Neural cell (in vitro differentiated cells): ENCODE results near the gene SREBF1. TPM values are rescaled to one million over a fixed set of nuclear protein-coding genes. Genes with fewer than 3 reads are reported as not detected.

Source experiments
- H2AFZ ChIP-seq: fragments of 200-600, 300-800 bp; sonication (generic), shearing (Covaris generic); 2 replicates; pipeline ENCODE4 v1.6.0; 2014; ENCODE audit warnings: low read depth, mild to moderate bottlenecking, antibody characterized with exemption, low read length, moderate library complexity
- H3F3A ChIP-seq: fragments of 200-600 bp; shearing (Covaris generic); 2 replicates; pipeline ENCODE4 v1.6.1; 2016; ENCODE audit warnings: mild to moderate bottlenecking, moderate library complexity, mixed read lengths, antibody characterized with exemption, low read length; ENCODE audit not compliant: insufficient read depth, poor library complexity, severe bottlenecking
- H3K27ac ChIP-seq: fragments of 200-600, 300-800 bp; sonication (generic), shearing (Covaris generic); 2 replicates; pipeline ENCODE4 v1.5.1; 2014; ENCODE audit warnings: mild to moderate bottlenecking, low read length, moderate library complexity
- H3K27me3 ChIP-seq: fragments of 300-800, 200-600 bp; sonication (generic), shearing (Covaris generic); 2 replicates; pipeline ENCODE4 v1.6.0; 2014; ENCODE audit warnings: mild to moderate bottlenecking, low read depth, low read length, moderate library complexity; ENCODE audit not compliant: insufficient read depth
- H3K36me3 ChIP-seq: fragments of 300-800, 200-600 bp; sonication (generic), shearing (Covaris generic); 2 replicates; pipeline ENCODE4 v1.5.1; 2014; ENCODE audit warnings: mild to moderate bottlenecking, antibody characterized with exemption, low read length, moderate library complexity; ENCODE audit not compliant: insufficient read depth
- H3K4me2 ChIP-seq: fragments of 300-800, 200-600 bp; sonication (generic), shearing (Covaris generic); 2 replicates; pipeline ENCODE4 v1.6.0; 2014; ENCODE audit warnings: mild to moderate bottlenecking, low read length
- H3K4me3 ChIP-seq: fragments of 300-800, 200-600 bp; sonication (generic), shearing (Covaris generic); 2 replicates; pipeline ENCODE4 v1.5.1; 2014; ENCODE audit warnings: mild to moderate bottlenecking, low read length, moderate library complexity
- H3K79me2 ChIP-seq: fragments of 200-600 bp; shearing (Covaris generic); replicated peaks from 2 replicates; pipeline ENCODE4 v1.6.0; 2014; ENCODE audit warnings: mild to moderate bottlenecking, low read length, moderate library complexity; ENCODE audit not compliant: insufficient read depth
- H3K9ac ChIP-seq: fragments of 300-800, 200-600 bp; sonication (generic), shearing (Covaris generic); 2 replicates; pipeline ENCODE4 v1.6.1; 2016; ENCODE audit warnings: mild to moderate bottlenecking, low read length, mixed read lengths
- H3K9me2 ChIP-seq: fragments of 200-600 bp; shearing (Covaris generic); 2 replicates; pipeline ENCODE4 v1.6.1; 2016; ENCODE audit warnings: mild to moderate bottlenecking, low read length, mixed read lengths; ENCODE audit not compliant: insufficient read depth
- H3K9me3 ChIP-seq: fragments of 200-600, 300-800 bp; sonication (generic), shearing (Covaris generic); 2 replicates; pipeline ENCODE4 v1.6.1; 2016; ENCODE audit warnings: mild to moderate bottlenecking, mixed run types, low read length, moderate library complexity, mixed read lengths
- H4K20me1 ChIP-seq: fragments of 200-600 bp; shearing (Covaris generic); 2 replicates; pipeline ENCODE4 v1.6.1; 2016; ENCODE audit warnings: mild to moderate bottlenecking, mixed run types; ENCODE audit not compliant: insufficient read depth
- CTCF ChIP-seq: fragments of 450-650 bp; IDR thresholded peaks from 2 replicates; pipeline ENCODE4 v1.5.1; 2014; ENCODE audit warnings: antibody characterized with exemption, mild to moderate bottlenecking, moderate library complexity; ENCODE audit not compliant: poor library complexity, severe bottlenecking
- EP300 ChIP-seq: fragments of 450-650 bp; conservative IDR thresholded peaks from 2 replicates; pipeline ENCODE4 v1.6.1; 2014; ENCODE audit warnings: antibody characterized with exemption, mild to moderate bottlenecking, moderate library complexity; ENCODE audit not compliant: poor library complexity, severe bottlenecking
- EZH2 ChIP-seq: fragments of 200-600, 300-800 bp; shearing (Covaris generic), sonication (generic); IDR thresholded peaks from 2 replicates; pipeline ENCODE4 v1.6.1; 2014; ENCODE audit warnings: antibody characterized with exemption, low read length, borderline replicate concordance, mild to moderate bottlenecking; ENCODE audit not compliant: insufficient read depth, poor library complexity, severe bottlenecking
- MXI1 ChIP-seq: fragments of 450-650 bp; conservative IDR thresholded peaks from 2 replicates; pipeline ENCODE4 v1.6.1; 2014; ENCODE audit warnings: antibody characterized with exemption, mild to moderate bottlenecking; ENCODE audit not compliant: poor library complexity, severe bottlenecking
- POLR2AphosphoS5 ChIP-seq: IDR thresholded peaks from 2 replicates; pipeline ENCODE4 v1.6.1; 2012
- RAD21 ChIP-seq: fragments of 450-650 bp; conservative IDR thresholded peaks from 2 replicates; pipeline ENCODE4 v1.6.1; 2014; ENCODE audit warnings: antibody characterized with exemption, mild to moderate bottlenecking, moderate library complexity
- REST ChIP-seq: IDR thresholded peaks from 2 replicates; pipeline ENCODE4 v1.6.1; 2012; ENCODE audit warnings: borderline replicate concordance
- SMC3 ChIP-seq: fragments of 450-650 bp; conservative IDR thresholded peaks from 2 replicates; pipeline ENCODE4 v1.6.1; 2014; ENCODE audit warnings: antibody characterized with exemption, mild to moderate bottlenecking, moderate library complexity; ENCODE audit not compliant: poor library complexity
- TAF1 ChIP-seq: IDR thresholded peaks from 2 replicates; pipeline ENCODE4 v1.6.1; 2012; ENCODE audit warnings: low read depth
- polyA plus RNA-seq: library from polyadenylated mRNA; depleted of rRNA; stranded (reverse); fragments of >200 nt; gene quantifications from 2 replicates; pipeline ENCODE4 v1.2.3, GENCODE V29; 2014

SREBF1 gene
- polyA plus RNA-seq, 1 donor from 2014 or later: 22.5 TPM

DNA sequence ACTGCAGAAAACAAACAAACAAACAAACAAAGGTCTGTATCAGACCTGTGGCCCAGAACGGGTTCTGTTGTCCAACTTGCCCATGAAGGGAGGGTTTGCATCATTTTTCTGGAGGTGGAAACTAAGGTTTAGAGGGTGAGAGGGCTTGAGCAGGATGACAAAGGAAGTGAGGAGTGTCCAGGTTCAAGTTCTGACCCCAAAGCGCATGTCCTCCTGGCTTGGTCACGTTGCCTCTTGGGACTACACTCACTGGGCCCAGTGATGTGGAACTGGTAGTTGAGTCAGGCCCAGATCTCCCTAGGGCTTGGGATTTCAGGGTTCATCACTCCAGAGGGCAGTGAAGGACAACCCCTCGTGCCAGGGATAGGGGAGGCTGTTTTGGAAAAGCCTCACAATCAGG, 1.8 kb downstream of the SREBF1 start:
- Histone ChIP-seq H3K4me3 (peak overlapping the region; percentile 97), H2AFZ (no peak overlapping the region), H3K36me3 (no peaks in the 10 kb centered on the region), H4K20me1 (no peaks in the 10 kb centered on the region), H3K9me2 (no peaks in the 10 kb centered on the region), H3K27me3 (no peaks in the 10 kb centered on the region), H3K9ac (no peak overlapping the region), H3F3A (no peaks in the 10 kb centered on the region), H3K4me2 (no peak overlapping the region), H3K27ac (no peak overlapping the region), H3K9me3 (no peaks in the 10 kb centered on the region), H3K79me2 (peaks cover 14% of the 10 kb centered on the region)
- TF ChIP-seq TAF1 (no peak), MXI1 (no peak), RAD21 (no peak), CTCF (no peak), SMC3 (no peak)

DNA sequence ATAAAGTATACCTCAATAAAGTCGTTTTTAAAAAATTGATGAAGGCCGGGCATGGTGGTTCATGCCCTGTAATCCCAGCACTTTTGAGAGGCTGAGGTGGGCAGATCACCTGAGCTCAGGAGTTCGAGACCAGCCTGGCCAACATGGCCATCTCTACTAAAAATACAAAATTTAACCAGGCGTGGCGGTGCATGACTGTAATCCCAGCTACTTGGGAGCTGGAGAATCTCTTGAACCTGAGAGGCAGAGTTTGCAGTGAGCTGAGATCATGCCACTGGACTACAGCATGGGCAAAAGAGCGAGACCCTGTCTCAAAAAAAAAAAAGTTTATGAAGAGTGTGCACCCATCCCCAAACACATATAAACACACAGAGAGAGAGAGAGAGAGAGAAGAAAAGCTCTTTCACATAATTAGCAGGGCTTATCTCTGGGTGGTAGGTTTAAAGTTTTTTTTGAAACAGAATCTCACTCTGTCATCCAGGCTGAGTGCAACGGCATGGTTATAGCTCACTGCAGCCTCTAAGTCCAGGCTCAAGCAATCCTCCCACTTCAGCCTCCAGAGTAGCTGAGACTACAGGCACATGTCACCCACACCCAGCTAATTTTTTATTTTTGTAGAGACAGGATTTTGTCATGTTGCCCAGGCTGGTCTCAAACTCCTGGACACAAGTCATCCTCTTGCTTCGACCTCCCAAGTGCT, 3.0 kb downstream of the SREBF1 start:
- TF ChIP-seq EP300: no peak
- no peak for TF ChIP-seq RAD21
- TF ChIP-seq SMC3: no peak
- no peak for TF ChIP-seq TAF1
- no peak for TF ChIP-seq EZH2
- TF ChIP-seq POLR2AphosphoS5: no peak
- no peak for TF ChIP-seq MXI1
- TF ChIP-seq REST: no peak
- TF ChIP-seq CTCF: no peak
- no peaks in the 10 kb centered on the region for H3K27me3 ChIP-seq
- no peaks in the 10 kb centered on the region for H4K20me1 ChIP-seq
- H3K4me2 ChIP-seq: no peak overlapping the region
- no peaks in the 10 kb centered on the region for H3K36me3 ChIP-seq
- H3K9ac ChIP-seq: no peak overlapping the region
- H3K4me3 ChIP-seq: no peak overlapping the region
- H3K9me2 ChIP-seq: no peaks in the 10 kb centered on the region
- no peak overlapping the region for H3K27ac ChIP-seq
- H2AFZ ChIP-seq: no peak overlapping the region
- no peaks in the 10 kb centered on the region for H3K9me3 ChIP-seq
- peaks cover 14% of the 10 kb centered on the region for H3K79me2 ChIP-seq
- no peaks in the 10 kb centered on the region for H3F3A ChIP-seq
